ENCODE results near the gene CDKN1C. TPM values are rescaled to one million over a fixed set of nuclear protein-coding genes. Genes with fewer than 3 reads are reported as not detected.

CDKN1C gene
- total RNA-seq, 2 donors from 2014 or later: 0.58 to 34.8 TPM

DNA sequence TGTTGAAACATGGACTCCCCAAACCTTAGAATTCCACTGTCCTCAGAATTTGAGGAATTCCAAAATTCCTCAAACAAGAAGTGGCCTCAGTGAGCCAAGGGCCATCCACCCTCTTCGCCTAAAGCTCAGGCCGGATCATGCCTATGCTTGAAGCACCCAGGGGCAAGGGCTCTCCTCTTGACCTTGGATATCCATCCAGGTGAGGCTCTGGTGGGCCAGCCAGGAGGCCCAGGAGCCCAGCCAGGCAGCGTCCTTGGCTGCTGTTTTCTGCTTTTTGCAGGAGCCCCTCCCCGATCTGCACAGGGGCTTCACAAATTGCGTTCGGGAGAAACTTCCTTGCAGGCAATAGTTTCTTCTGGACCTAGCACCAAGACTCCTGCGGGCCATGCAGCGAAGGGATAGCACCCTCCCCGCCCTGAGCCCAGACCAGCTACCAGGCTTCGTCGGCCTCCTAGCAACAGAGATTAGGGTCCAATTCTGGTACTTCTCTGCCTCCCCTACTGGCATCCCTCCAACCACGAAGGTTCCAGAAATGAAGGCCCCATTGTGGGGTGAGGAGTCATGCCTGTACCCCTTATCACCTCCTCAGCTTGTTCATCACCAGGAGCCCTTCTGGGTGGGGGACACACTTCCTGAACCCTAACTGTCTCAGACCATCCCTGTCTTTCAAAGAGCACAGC is 41.7 kb upstream of the CDKN1C start:
- H3K36me3 Mint-ChIP-seq (ENCODE audit: low read depth): no peaks in the 10 kb centered on the region
- no peak for ATAC-seq (replicated peaks)
- H3K27me3 Mint-ChIP-seq: peaks cover 9% of the 10 kb centered on the region
- H3K9me3 Mint-ChIP-seq: no peaks in the 10 kb centered on the region
- H3K4me1 Mint-ChIP-seq: peaks cover 6% of the 10 kb centered on the region
- no peak overlapping the region for H3K27ac Mint-ChIP-seq
- peak overlapping the region; percentile 82 for H3K4me3 Mint-ChIP-seq

GRCh38 chr11:2926611-2927051 is 41.1 kb upstream of the CDKN1C start:
- no peak overlapping the region for H3K4me3 Mint-ChIP-seq
- no peaks in the 10 kb centered on the region for H3K36me3 Mint-ChIP-seq (ENCODE audit: low read depth)
- no peak overlapping the region for H3K27ac Mint-ChIP-seq
- ATAC-seq (replicated peaks): no peak
- H3K4me1 Mint-ChIP-seq: peaks cover 6% of the 10 kb centered on the region
- H3K9me3 Mint-ChIP-seq: no peaks in the 10 kb centered on the region
- H3K27me3 Mint-ChIP-seq: peaks cover 9% of the 10 kb centered on the region

DNA sequence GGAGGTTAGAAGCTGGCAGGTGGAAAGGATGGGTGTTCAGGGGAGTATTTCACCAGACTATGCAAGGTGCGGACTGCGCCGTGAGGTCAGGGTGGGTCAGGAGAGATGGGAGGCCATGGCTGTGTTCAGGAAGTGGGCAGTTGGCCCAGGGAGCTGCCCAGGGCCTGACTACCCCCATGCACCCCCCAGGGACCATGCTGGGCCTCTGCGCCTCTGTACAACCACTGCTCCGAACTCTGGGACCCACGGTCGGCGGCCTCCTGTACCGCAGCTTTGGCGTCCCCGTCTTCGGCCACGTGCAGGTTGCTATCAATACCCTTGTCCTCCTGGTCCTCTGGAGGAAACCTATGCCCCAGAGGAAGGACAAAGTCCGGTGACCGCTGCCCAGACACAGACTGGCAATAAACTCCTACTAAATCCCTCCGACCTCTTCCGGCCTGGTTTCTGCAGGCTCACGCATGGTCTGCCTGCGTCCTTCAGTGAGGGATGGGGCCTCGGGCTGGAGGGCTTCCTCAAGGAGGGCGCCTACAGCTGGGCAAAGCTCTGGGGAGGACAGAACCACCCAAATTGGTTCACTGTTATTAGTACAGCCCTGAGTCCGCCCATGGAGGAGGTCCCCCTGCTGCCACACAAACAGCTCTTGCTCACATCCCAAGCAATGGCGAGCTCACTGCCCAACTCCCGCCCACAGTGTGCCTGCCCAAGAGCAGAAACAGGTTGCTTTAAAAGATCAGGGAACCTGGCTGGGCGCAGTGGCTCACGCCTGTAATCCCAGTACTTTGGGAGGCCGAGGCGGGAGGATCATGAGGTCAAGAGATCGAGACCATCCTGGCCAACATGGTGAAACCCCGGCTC is 39.5 kb upstream of the CDKN1C start:
- peaks cover 9% of the 10 kb centered on the region for H3K27me3 Mint-ChIP-seq
- no peaks in the 10 kb centered on the region for H3K36me3 Mint-ChIP-seq (ENCODE audit: low read depth)
- H3K27ac Mint-ChIP-seq: no peak overlapping the region
- ATAC-seq (replicated peaks): no peak
- no peaks in the 10 kb centered on the region for H3K9me3 Mint-ChIP-seq
- no peak overlapping the region for H3K4me3 Mint-ChIP-seq
- H3K4me1 Mint-ChIP-seq: no peaks in the 10 kb centered on the region

- peaks cover 9% of the 10 kb centered on the region for H3K27me3 Mint-ChIP-seq
- no peaks in the 10 kb centered on the region for H3K9me3 Mint-ChIP-seq
- H3K4me3 Mint-ChIP-seq: no peak overlapping the region
- no peaks in the 10 kb centered on the region for H3K36me3 Mint-ChIP-seq (ENCODE audit: low read depth)
- no peaks in the 10 kb centered on the region for H3K4me1 Mint-ChIP-seq
- ATAC-seq (replicated peaks): no peak
- no peak overlapping the region for H3K27ac Mint-ChIP-seq
These were observed 38.8 kb upstream of the CDKN1C start for GRCh38 chr11:2924381-2924780.

GRCh38 chr11:2923446-2924375 is 38.1 kb upstream of the CDKN1C start:
- H3K4me1 Mint-ChIP-seq: no peaks in the 10 kb centered on the region
- no peaks in the 10 kb centered on the region for H3K36me3 Mint-ChIP-seq (ENCODE audit: low read depth)
- peaks cover 9% of the 10 kb centered on the region for H3K27me3 Mint-ChIP-seq
- H3K27ac Mint-ChIP-seq: no peak overlapping the region
- no peak for ATAC-seq (replicated peaks)
- no peaks in the 10 kb centered on the region for H3K9me3 Mint-ChIP-seq
- no peak overlapping the region for H3K4me3 Mint-ChIP-seq

DNA sequence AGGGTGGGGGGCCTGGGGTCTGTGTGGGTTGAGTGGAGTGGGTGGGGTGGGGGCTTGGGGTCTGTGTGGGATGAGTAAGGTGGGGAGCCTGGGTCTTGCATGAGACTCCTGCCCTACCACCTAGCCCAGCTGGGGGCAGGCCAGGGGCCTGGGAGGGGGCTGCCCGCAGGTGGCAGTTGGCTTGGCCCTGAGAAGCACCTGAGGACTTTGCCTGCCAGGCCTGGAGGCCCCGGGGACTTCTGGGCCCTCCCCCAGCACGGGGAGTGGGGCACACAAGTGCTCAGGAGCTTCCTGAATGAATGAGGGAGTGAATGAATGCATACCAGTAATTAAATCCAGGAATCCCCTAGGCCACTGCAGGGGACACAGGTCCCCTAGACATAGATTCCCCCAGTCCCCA is 37.1 kb upstream of the CDKN1C start:
- no peak overlapping the region for H3K4me3 Mint-ChIP-seq
- no peak overlapping the region for H3K27ac Mint-ChIP-seq
- no peaks in the 10 kb centered on the region for H3K9me3 Mint-ChIP-seq
- no peaks in the 10 kb centered on the region for H3K4me1 Mint-ChIP-seq
- no peak for ATAC-seq (replicated peaks)
- no peaks in the 10 kb centered on the region for H3K36me3 Mint-ChIP-seq (ENCODE audit: low read depth)
- peaks cover 2% of the 10 kb centered on the region for H3K27me3 Mint-ChIP-seq

DNA sequence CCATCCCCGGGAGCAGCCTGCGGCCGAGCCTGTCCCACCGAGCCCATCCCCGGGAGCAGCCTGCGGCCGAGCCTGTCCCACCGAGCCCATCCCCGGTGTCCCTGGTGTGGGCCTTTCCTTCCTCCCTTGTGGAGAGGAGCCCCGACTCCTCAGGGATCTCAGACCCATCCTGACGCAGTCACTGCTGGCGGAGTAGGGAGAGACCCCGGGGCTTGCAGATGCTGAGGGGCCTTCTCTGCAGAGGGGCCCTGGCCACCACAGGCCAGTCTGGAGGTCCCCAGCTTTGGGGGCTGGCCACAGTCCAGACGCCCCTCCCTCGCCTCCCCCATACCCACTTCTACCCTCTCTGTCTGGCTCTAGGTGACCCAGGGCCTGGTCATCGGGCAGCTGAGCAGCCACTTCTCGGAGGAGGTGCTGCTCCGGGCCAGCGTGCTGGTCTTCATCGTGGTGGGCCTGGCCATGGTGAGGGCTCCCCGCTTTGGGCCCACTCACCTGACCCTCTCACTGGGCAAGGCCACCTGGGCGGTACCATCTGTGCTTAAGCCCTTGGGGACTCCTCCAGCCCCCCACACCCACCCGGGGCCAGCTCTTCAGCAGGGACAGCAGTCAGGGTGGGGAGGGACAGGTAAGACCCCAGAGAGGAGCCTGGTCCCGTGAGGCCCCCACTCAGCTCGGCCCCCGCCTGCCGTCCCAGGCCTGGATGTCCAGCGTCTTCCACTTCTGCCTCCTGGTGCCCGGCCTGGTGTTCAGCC is 36.3 kb upstream of the CDKN1C start:
- ATAC-seq (replicated peaks): no peak
- H3K36me3 Mint-ChIP-seq (ENCODE audit: low read depth): no peaks in the 10 kb centered on the region
- H3K9me3 Mint-ChIP-seq: no peaks in the 10 kb centered on the region
- H3K27ac Mint-ChIP-seq: no peak overlapping the region
- no peaks in the 10 kb centered on the region for H3K4me1 Mint-ChIP-seq
- no peaks in the 10 kb centered on the region for H3K27me3 Mint-ChIP-seq
- H3K4me3 Mint-ChIP-seq: no peak overlapping the region

DNA sequence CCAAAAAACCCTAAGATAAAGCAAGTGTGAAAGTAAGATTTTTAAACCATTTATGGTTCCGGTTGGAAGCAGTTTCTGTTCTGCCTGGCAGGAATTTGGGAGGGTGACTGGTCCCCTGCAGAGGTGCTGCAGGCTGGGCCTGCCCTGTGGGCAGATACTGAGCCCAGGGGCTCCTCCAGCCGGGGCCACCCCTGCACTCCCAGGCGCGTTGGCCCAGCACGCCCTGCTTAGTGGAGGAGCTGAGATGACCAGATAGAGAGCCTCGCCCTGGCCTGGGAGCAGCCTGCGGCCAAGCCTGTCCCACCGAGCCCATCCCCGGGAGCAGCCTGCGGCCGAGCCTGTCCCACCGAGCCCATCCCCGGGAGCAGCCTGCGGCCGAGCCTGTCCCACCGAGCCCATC is 35.7 kb upstream of the CDKN1C start:
- Mint-ChIP-seq H3K27ac (no peak overlapping the region), H3K4me3 (no peak overlapping the region), H3K27me3 (no peaks in the 10 kb centered on the region)

DNA sequence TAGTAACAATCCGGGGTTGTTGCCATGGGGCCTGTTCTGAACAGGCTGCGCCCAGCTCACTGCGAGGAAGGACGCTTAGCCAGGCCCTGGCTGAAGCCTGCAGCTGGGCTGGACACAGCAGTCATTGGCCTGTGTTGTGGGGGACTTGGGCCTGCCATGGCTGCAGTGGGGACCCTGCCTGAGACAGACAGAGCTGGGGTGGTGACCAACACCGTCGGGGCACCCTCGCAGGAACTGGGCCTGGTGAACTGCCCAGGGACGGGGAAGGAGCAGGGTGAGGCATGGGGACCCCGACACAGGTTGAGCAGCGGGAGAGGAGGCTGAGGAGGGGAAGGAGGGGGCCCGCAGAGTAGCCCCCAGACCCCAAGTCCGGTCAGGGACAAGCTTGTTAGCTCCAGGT is 34.8 kb upstream of the CDKN1C start:
- H3K27me3 Mint-ChIP-seq: no peaks in the 10 kb centered on the region
- no peak overlapping the region for H3K4me3 Mint-ChIP-seq
- no peaks in the 10 kb centered on the region for H3K4me1 Mint-ChIP-seq
- peak overlapping the region; percentile 36 for H3K27ac Mint-ChIP-seq
- no peak for ATAC-seq (replicated peaks)
- no peaks in the 10 kb centered on the region for H3K9me3 Mint-ChIP-seq
- no peaks in the 10 kb centered on the region for H3K36me3 Mint-ChIP-seq (ENCODE audit: low read depth)

More for the DNA sequence above, 35.7 kb upstream of the CDKN1C start:
- no peaks in the 10 kb centered on the region for H3K4me1 Mint-ChIP-seq
- H3K36me3 Mint-ChIP-seq (ENCODE audit: low read depth): no peaks in the 10 kb centered on the region
- ATAC-seq (replicated peaks): no peak
- no peaks in the 10 kb centered on the region for H3K9me3 Mint-ChIP-seq

DNA sequence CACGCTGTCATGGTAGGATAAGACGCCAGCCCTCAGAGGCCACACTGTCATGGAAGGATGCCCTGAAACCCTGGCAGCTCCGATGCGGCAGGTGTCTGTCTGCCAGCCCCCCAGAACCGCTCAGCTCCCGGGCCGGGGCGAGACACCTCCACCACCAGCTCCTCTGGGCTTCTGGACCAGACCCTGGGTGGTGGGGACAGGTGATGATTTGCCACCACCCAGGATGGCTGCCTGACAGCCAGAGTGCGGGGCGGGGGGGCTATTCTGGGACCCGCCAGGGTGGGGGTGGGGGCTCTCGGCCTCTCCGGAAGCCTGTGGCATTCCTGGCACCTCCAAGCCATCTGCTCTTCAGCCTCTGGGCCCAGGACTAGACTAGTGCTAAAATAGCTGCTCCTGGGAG is 34.3 kb upstream of the CDKN1C start:
- no peak for ATAC-seq (replicated peaks)
- Mint-ChIP-seq H3K36me3 (ENCODE audit: low read depth) (no peaks in the 10 kb centered on the region), H3K4me1 (no peaks in the 10 kb centered on the region), H3K9me3 (no peaks in the 10 kb centered on the region), H3K27ac (peak overlapping the region; percentile 36), H3K4me3 (no peak overlapping the region), H3K27me3 (no peaks in the 10 kb centered on the region)

DNA sequence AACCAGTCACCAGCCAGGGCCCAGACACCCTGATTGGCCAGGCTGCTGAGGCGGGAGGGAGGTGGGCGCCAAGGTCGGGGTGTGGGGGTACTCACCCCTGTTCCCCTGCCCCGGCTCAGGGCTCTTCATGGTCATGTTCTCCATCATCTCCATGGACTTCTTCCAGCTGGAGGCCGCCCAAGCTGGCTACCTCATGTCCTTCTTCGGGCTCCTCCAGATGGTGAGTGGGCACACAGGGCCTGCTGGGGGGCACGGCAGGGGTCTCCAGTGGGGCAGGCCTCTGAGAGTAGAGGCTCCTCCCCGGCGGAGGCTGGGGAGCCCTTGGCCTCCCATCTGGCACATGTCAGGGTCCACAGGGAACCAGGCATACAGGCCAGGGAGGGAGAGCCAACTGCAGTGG is 33.6 kb upstream of the CDKN1C start:
- no peak for ATAC-seq (replicated peaks)
- H3K36me3 Mint-ChIP-seq (ENCODE audit: low read depth): no peaks in the 10 kb centered on the region
- no peak overlapping the region for H3K4me3 Mint-ChIP-seq
- no peaks in the 10 kb centered on the region for H3K27me3 Mint-ChIP-seq
- H3K9me3 Mint-ChIP-seq: no peaks in the 10 kb centered on the region
- H3K4me1 Mint-ChIP-seq: no peaks in the 10 kb centered on the region
- no peak overlapping the region for H3K27ac Mint-ChIP-seq

GRCh38 chr11:2917842-2918490 is 32.4 kb upstream of the CDKN1C start:
- Mint-ChIP-seq H3K4me1 (no peaks in the 10 kb centered on the region), H3K36me3 (ENCODE audit: low read depth) (no peaks in the 10 kb centered on the region), H3K4me3 (no peak overlapping the region), H3K9me3 (no peaks in the 10 kb centered on the region), H3K27ac (no peak overlapping the region), H3K27me3 (no peaks in the 10 kb centered on the region)
- no peak for ATAC-seq (replicated peaks)

DNA sequence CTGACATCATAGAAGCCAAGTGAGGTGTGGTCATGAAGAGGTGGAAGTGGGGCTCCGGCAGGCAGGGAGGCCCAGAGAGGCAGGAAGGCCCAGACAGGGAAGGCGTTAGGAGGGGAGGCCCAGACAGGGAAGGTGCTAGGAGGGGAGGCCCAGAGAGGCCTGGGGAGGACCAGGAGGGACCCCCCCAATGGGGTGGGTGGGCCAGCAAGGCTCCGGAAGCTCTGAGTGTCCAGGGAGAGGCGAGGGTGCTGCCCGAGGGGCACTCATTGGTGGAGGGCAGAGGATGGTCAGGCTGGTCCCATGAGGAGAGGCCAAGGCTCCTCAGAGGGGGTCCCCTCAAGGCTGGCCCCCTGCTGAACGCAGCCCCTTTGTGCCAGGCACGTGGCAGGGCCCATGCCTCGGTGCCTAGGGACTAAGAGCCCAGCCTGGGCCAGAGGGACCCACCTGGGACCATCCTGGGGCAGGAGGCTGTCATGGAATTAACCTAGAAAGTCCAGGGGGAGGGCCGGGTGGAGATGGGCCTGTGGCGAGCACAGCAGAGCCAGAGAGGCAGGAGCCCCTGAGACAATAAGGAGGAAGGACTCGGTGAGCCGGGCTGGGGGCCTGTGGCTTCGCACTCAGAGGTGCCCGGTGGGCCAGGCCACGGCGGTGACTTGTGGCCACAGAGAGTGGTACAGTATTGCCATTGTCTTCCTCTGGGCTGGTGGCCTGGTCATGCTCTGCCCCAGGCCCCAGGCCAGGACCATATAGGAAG is 31.5 kb upstream of the CDKN1C start:
- Mint-ChIP-seq H3K36me3 (ENCODE audit: low read depth) (no peaks in the 10 kb centered on the region), H3K4me1 (no peaks in the 10 kb centered on the region), H3K27me3 (no peaks in the 10 kb centered on the region), H3K9me3 (no peaks in the 10 kb centered on the region), H3K27ac (no peak overlapping the region), H3K4me3 (no peak overlapping the region)
- no peak for ATAC-seq (replicated peaks)

Data from activated T-helper 17 cell treated with anti-CD3 and anti-CD28 coated beads, Interleukin-2, amount 50 U/mL, for 72 hours (primary cell).